NT2/D1 (cell line): Measurements from ENCODE around the gene QSOX2.

Experiments used
- SUZ12 ChIP-seq: IDR thresholded peaks from 2 replicates; pipeline ENCODE4 v1.6.1; 2011; ENCODE audit not compliant: insufficient read length, insufficient read depth; ENCODE audit errors: extremely low read depth
- YY1 ChIP-seq: IDR thresholded peaks from 2 replicates; pipeline ENCODE4 v1.6.1; 2011; ENCODE audit not compliant: insufficient read length, insufficient read depth
- ZNF274 ChIP-seq: IDR thresholded peaks from 2 replicates; pipeline ENCODE4 v1.6.1; 2011; ENCODE audit warnings: mild to moderate bottlenecking, low read depth, low read length

DNA sequence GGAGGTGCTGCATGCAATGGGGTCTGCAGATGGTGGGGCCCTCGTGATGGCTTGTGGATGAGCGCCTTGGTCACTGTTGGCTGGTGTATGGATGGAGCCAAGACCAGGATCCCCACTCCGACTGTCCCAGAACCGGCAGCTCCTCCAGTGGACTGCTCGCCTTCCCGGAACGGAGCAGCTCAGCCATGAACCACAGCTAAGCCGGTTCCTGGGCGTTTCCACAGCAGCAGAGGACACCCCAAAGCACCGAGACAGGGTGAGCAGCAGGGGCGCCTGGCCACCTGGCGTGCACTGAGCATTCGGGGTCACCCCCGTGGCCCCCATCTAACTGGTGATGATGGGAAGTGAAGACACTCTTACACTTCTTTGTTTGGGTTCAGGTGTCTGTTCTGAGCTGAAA is 32.1 kb upstream of the QSOX2 start:
- TF ChIP-seq SUZ12 (no peak), YY1 (no peak), ZNF274 (no peak)
